Type B pancreatic cell (in vitro differentiated cells): ENCODE data around the gene PHF12. TPM values are rescaled to one million over a fixed set of nuclear protein-coding genes. Genes with fewer than 3 reads are reported as not detected.

Source experiments
- DNase-seq: peaks from one replicate; pipeline ENCODE4 v3.0.0; 2021; ENCODE audit warnings: mixed read lengths; ENCODE audit not compliant: unreplicated experiment; ENCODE audit errors: extremely low spot score
- H3K27ac Mint-ChIP-seq: 2 replicates; pipeline ENCODE4 v1.8.0; 2021; ENCODE audit warnings: mild to moderate bottlenecking, mixed read lengths
- H3K27me3 Mint-ChIP-seq: 2 replicates; pipeline ENCODE4 v1.8.0; 2021; ENCODE audit warnings: mixed read lengths
- H3K36me3 Mint-ChIP-seq: 2 replicates; pipeline ENCODE4 v1.8.0; 2021; ENCODE audit warnings: mixed read lengths
- H3K4me1 Mint-ChIP-seq: one replicate; pipeline ENCODE4 v1.8.0; 2021; ENCODE audit warnings: mixed read lengths; ENCODE audit not compliant: unreplicated experiment
- H3K4me3 Mint-ChIP-seq: 2 replicates; pipeline ENCODE4 v1.8.0; 2021; ENCODE audit warnings: mild to moderate bottlenecking, mixed read lengths
- H3K9me3 Mint-ChIP-seq: 2 replicates; pipeline ENCODE4 v1.8.0; 2021; ENCODE audit warnings: mixed read lengths
- CTCF ChIP-seq: fragments of 200-600 bp; sonication (generic); conservative IDR thresholded peaks from 2 replicates; pipeline ENCODE4 v1.5.0; 2021; ENCODE audit warnings: antibody characterized with exemption, mild to moderate bottlenecking
- total RNA-seq: library from RNA; stranded (reverse); gene quantifications from 2 replicates; pipeline ENCODE4 v1.2.1, GENCODE V29; 2021; ENCODE audit warnings: low replicate concordance

PHF12 gene
- total RNA-seq, 1 donor from 2014 or later: 58.0 TPM

GRCh38 chr17:28957277-28957991 is 6.1 kb upstream of the PHF12 start:
- peaks cover 8% of the 10 kb centered on the region for H3K27me3 Mint-ChIP-seq
- no peaks in the 10 kb centered on the region for H3K9me3 Mint-ChIP-seq
- H3K4me1 Mint-ChIP-seq: peaks cover 3% of the 10 kb centered on the region
- no peaks in the 10 kb centered on the region for H3K36me3 Mint-ChIP-seq
- H3K4me3 Mint-ChIP-seq: no peak overlapping the region
- no peak for TF ChIP-seq CTCF
- DNase-seq: no peak
- H3K27ac Mint-ChIP-seq: no peak overlapping the region

DNA sequence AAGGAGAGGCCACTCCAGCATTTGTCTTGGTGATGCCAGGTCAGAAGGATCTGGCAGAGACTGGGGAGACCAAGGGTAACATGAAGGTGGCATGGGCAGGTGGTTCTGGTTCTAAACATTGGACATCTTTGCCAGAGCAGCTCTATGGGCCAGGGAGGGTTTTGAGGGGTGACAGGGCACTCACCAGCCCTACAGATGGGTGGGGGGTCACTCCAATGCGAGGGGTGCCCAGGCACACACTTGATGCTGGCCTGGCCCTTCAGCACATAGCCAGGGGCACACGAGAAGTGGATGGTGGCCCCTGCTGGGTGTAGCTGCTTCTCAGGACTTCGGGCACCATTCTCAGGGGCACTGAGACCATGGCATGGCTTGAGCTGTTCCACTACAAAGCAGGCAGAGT is 5.5 kb upstream of the PHF12 start:
- peaks cover 3% of the 10 kb centered on the region for H3K4me1 Mint-ChIP-seq
- no peak overlapping the region for H3K27ac Mint-ChIP-seq
- no peaks in the 10 kb centered on the region for H3K9me3 Mint-ChIP-seq
- no peak for TF ChIP-seq CTCF
- H3K4me3 Mint-ChIP-seq: no peak overlapping the region
- no peak for DNase-seq
- peaks cover 4% of the 10 kb centered on the region for H3K27me3 Mint-ChIP-seq
- H3K36me3 Mint-ChIP-seq: no peaks in the 10 kb centered on the region

GRCh38 chr17:28956112-28956511 is 4.8 kb upstream of the PHF12 start:
- Mint-ChIP-seq H3K36me3 (no peaks in the 10 kb centered on the region), H3K9me3 (no peaks in the 10 kb centered on the region), H3K27ac (no peak overlapping the region), H3K4me1 (peaks cover 3% of the 10 kb centered on the region), H3K4me3 (no peak overlapping the region), H3K27me3 (no peaks in the 10 kb centered on the region)
- no peak for DNase-seq
- no peak for TF ChIP-seq CTCF

- TF ChIP-seq CTCF: no peak
- DNase-seq: no peak
- H3K27me3 Mint-ChIP-seq: no peaks in the 10 kb centered on the region
These were observed 4.1 kb upstream of the PHF12 start for GRCh38 chr17:28955408-28955807.

GRCh38 chr17:28954886-28955285 is 3.6 kb upstream of the PHF12 start:
- H3K27me3 Mint-ChIP-seq: no peaks in the 10 kb centered on the region

More at GRCh38 chr17:28955408-28955807, 4.1 kb upstream of the PHF12 start:
- H3K36me3 Mint-ChIP-seq: no peaks in the 10 kb centered on the region
- H3K4me3 Mint-ChIP-seq: no peak overlapping the region
- peaks cover 3% of the 10 kb centered on the region for H3K4me1 Mint-ChIP-seq
- no peaks in the 10 kb centered on the region for H3K9me3 Mint-ChIP-seq
- H3K27ac Mint-ChIP-seq: no peak overlapping the region

More at GRCh38 chr17:28954886-28955285, 3.6 kb upstream of the PHF12 start:
- H3K27ac Mint-ChIP-seq: no peak overlapping the region
- TF ChIP-seq CTCF: no peak
- no peaks in the 10 kb centered on the region for H3K9me3 Mint-ChIP-seq
- DNase-seq: no peak
- H3K4me1 Mint-ChIP-seq: peaks cover 3% of the 10 kb centered on the region
- no peaks in the 10 kb centered on the region for H3K36me3 Mint-ChIP-seq
- H3K4me3 Mint-ChIP-seq: no peak overlapping the region
